Mucosa of descending colon (tissue), 3 donors: ENCODE measurements around the gene SOX6. TPM values are rescaled to one million over a fixed set of nuclear protein-coding genes. Genes with fewer than 3 reads are reported as not detected.
A peak's percentile ranks its signal among the peaks of the same experiment; 100 is the strongest.

Experiments
- ATAC-seq: fragments of 200-7000 bp; cut with Tn5 transposase; one replicate; pipeline ENCODE4 v1.9.1; 2020; ENCODE audit warnings: mild to moderate bottlenecking, moderate library complexity
- DNase-seq, 3 donors: peaks; one replicate each; pipeline ENCODE4 v3.0.0-alpha.2; 2020
- H3K36me3 ChIP-seq: fragments of 200-600 bp; one replicate; pipeline ENCODE4 v1.8.0; 2021; ENCODE audit warnings: low read depth, mild to moderate bottlenecking
- H3K4me1 ChIP-seq: fragments of 200-600 bp; one replicate; pipeline ENCODE4 v1.8.0; 2021; ENCODE audit warnings: low read depth, mild to moderate bottlenecking
- H3K4me3 ChIP-seq: fragments of 200-600 bp; one replicate; pipeline ENCODE4 v1.8.0; 2021; ENCODE audit warnings: mild to moderate bottlenecking
- H3K9me3 ChIP-seq: fragments of 200-600 bp; one replicate; pipeline ENCODE4 v1.8.0; 2021; ENCODE audit warnings: mild to moderate bottlenecking
- CTCF ChIP-seq: fragments of 200-600 bp; IDR thresholded peaks from one replicate; pipeline ENCODE4 v1.8.0; 2022; ENCODE audit warnings: antibody characterized with exemption, mild to moderate bottlenecking
- intact Hi-C, 2 donors: fragments of 100-400 bp; cut with DNase I in 1 of 2; cut with micrococcal nuclease in 1 of 2; formaldehyde crosslinking; loops; one replicate each; pipeline versions ENCODE4 v1.11.0 to v1.11.1; 2022; cut with DNase I, micrococcal nuclease
- total RNA-seq, 3 donors: library from RNA; stranded (reverse); fragmentation: NEBNext Ultra II Directional in 2 of 3; extraction: Animal tissue kit (Norgen Biotek cat#: 25700) in 2 of 3; gene quantifications; one replicate each; pipeline versions ENCODE4 v1.2.1 to v1.2.4, GENCODE V29; 2021 to 2023
- donor health status: DM: no; HTN: no; CAD: no; lungs with moderate emphysema.
- donor health status: DM: no; HTN: no; CAD: no.
- donor health status: DM: no; HTN: yes; CAD: no.

SOX6 gene
- total RNA-seq, 3 donors from 2014 or later: 5.8 to 6.5 (median 6.0) TPM

DNA sequence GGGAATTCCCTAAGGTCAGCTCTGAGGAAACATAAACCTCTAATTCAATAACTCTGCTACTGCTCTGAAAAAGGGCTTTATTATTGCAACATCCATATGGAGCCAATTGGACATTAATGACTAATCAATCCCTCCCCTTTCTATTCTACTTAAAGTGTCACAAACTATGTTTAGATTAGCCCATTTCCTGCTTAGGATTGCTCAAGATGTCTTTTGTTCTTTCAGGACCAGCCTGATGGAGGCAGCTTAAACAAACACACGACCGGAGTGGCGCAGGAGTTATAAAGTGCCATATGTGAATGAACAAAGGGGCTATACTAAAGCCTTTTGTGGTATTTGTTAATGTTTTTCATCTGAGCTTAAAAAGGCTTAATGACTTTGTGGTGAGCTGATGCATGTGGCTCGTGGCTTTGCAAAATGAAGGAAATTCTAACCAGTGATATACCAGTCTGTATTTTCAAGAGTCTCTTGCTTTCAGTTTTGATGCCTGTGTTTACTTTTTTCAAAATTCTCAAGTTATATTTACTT is 354.4 kb downstream of the SOX6 start:
- DNase-seq (peak; percentile 21 to 28 (median 27)), ATAC-seq (peak; percentile 93)
- Histone ChIP-seq H3K4me3 (no peak overlapping the region), H3K9me3 (no peaks in the 10 kb centered on the region), H3K4me1 (peaks cover 6% of the 10 kb centered on the region), H3K36me3 (no peaks in the 10 kb centered on the region)
- intact Hi-C loops: no loop called here
- TF ChIP-seq CTCF: no peak

DNA sequence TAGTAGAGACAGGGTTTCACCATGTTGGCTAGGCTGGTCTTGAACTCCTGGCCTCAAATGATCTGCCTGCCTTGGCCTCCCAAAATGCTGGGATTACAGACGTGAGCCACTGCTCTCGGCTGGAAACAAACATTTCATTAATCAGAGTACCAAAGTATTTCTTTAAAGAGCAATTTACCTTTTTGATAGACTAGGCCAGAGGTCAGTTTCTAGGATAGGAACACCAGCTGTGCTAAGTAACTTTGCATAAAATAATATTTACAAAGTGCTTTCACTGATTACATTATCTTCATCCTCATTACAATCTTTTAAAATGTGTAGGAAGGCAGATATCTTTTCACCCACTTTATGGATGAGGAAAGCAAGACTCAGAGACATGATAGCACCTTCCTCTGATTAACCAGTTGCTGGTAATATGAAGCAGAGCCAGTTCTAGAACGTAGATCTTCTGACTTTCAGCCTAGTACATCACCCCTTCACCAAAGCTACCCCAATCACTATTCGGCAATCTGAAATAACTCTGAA is 355.2 kb downstream of the SOX6 start:
- DNase-seq (no peak), ATAC-seq (no peak)
- Histone ChIP-seq H3K4me3 (no peak overlapping the region), H3K4me1 (peaks cover 6% of the 10 kb centered on the region), H3K9me3 (no peaks in the 10 kb centered on the region), H3K36me3 (no peaks in the 10 kb centered on the region)
- intact Hi-C loops: no loop called here
- TF ChIP-seq CTCF: no peak

GRCh38 chr11:16000065-16000464 is 356.3 kb downstream of the SOX6 start:
- Histone ChIP-seq H3K4me3 (no peak overlapping the region), H3K36me3 (no peaks in the 10 kb centered on the region), H3K4me1 (peaks cover 6% of the 10 kb centered on the region), H3K9me3 (no peaks in the 10 kb centered on the region)
- TF ChIP-seq CTCF: no peak
- ATAC-seq (no peak), DNase-seq (no peak)
- intact Hi-C loops: no loop called here

- DNase-seq (no peak), ATAC-seq (no peak)
- intact Hi-C loops: no loop called here
- no peaks in the 10 kb centered on the region for H3K9me3 ChIP-seq
- H3K4me3 ChIP-seq: no peak overlapping the region
- H3K4me1 ChIP-seq: no peaks in the 10 kb centered on the region
- H3K36me3 ChIP-seq: no peaks in the 10 kb centered on the region
- TF ChIP-seq CTCF: no peak
These were observed 363.0 kb downstream of the SOX6 start for GRCh38 chr11:15993345-15993744.

GRCh38 chr11:15991215-15991614 is 365.1 kb downstream of the SOX6 start:
- ATAC-seq: no peak
- H3K4me1 ChIP-seq: no peaks in the 10 kb centered on the region

More at GRCh38 chr11:15991215-15991614, 365.1 kb downstream of the SOX6 start:
- intact Hi-C loops: no loop called here
- DNase-seq: no peak
- no peak overlapping the region for H3K4me3 ChIP-seq
- TF ChIP-seq CTCF: no peak
- no peaks in the 10 kb centered on the region for H3K9me3 ChIP-seq
- H3K36me3 ChIP-seq: no peaks in the 10 kb centered on the region
